ENCODE data around the gene UBE2L5.

UBE2L5 gene

DNA sequence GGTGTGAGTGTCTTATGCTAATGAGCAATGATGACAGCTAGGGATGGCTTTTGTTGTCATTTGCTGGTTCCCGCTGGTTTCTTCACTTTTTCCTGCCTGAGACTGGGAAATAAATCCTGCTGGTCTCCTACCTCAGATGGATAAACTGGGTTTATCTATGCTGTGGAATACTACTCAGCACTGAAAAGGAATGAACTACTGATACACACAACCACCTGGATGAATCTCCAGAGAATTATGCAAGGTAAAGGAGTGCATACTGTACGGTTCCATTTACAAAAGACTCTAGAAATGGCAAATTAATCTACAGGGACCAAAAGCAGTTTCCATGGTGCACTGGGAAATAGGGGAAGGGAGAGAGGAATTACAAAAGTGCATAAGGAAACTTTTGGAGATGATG lies 41.2 kb upstream of the UBE2L5 start:
- H3K79me2 ChIP-seq (ENCODE audit: insufficient read depth, low read length): peaks cover 3% of the 10 kb centered on the region; the same call in 1 of the 2 replicates
- H3K27me3 ChIP-seq (ENCODE audit: insufficient read depth, low read length): no peaks in the 10 kb centered on the region
- H3K9me3 ChIP-seq (ENCODE audit: low read length): no peaks in the 10 kb centered on the region
- no peaks in the 10 kb centered on the region for H3K36me3 ChIP-seq (ENCODE audit: insufficient read depth, low read length)
- H3F3A ChIP-seq (ENCODE audit: insufficient read depth, low read length): no peaks in the 10 kb centered on the region
- H3K4me3 ChIP-seq (ENCODE audit: low read depth, low read length, poor library complexity, severe bottlenecking): no peak overlapping the region
- H3K4me1 ChIP-seq (ENCODE audit: insufficient read depth, low read length, severe bottlenecking): peaks cover 21% of the 10 kb centered on the region
- no peak overlapping the region for H3K4me2 ChIP-seq (ENCODE audit: low read length)
- no peak for TF ChIP-seq EZH2 (IDR thresholded peaks at IDR 0.05; ENCODE audit: borderline replicate concordance, low read length)
- TF ChIP-seq, protein P1, sequence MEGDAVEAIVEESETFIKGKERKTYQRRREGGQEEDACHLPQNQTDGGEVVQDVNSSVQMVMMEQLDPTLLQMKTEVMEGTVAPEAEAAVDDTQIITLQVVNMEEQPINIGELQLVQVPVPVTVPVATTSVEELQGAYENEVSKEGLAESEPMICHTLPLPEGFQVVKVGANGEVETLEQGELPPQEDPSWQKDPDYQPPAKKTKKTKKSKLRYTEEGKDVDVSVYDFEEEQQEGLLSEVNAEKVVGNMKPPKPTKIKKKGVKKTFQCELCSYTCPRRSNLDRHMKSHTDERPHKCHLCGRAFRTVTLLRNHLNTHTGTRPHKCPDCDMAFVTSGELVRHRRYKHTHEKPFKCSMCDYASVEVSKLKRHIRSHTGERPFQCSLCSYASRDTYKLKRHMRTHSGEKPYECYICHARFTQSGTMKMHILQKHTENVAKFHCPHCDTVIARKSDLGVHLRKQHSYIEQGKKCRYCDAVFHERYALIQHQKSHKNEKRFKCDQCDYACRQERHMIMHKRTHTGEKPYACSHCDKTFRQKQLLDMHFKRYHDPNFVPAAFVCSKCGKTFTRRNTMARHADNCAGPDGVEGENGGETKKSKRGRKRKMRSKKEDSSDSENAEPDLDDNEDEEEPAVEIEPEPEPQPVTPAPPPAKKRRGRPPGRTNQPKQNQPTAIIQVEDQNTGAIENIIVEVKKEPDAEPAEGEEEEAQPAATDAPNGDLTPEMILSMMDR (IDR thresholded peaks at IDR 0.05; ENCODE audit: low read length): no peak
- no peak overlapping the region for H3K9ac ChIP-seq (ENCODE audit: low read length)
- H3K9me2 ChIP-seq (ENCODE audit: low read depth, low read length): no peaks in the 10 kb centered on the region
- no peak overlapping the region for H2AFZ ChIP-seq (ENCODE audit: low read length)
- no peak overlapping the region for H3K27ac ChIP-seq (ENCODE audit: low read depth, low read length, poor library complexity, severe bottlenecking)
- H4K20me1 ChIP-seq (ENCODE audit: insufficient read depth, low read length): no peaks in the 10 kb centered on the region

DNA sequence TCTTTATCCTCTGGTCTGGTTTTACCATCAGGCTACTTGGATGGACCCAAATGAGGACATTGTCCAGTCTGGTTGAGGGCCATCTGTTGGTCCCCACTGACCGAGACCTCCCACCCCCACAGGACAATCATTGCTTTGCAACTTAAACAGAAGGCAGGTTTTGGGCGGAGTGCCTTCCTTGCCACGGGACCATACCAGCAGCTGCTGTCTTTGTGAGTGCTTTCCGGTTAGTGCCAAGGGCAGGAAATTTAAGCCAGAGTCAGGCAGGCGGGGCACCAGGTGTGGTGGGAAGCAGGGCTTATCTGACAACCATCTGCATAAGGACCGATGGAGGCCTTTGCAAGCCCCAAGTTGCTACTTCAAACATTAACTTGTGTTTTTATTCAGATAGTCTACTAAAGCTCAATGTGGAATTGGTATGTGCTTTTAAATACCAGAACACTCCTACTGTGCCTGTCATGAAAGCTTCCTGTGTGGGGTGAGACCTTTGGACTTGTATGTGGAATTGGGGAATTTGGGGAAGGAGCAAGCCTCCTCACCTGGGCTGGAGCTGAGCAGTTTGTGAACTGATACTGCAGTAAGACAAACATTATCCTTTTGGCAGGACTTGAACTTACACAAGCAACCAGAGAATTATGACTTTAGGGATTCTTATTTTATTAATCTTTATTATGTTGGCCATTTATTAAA lies 39.3 kb upstream of the UBE2L5 start:
- Histone ChIP-seq H3K4me2 (ENCODE audit: low read length) (no peak overlapping the region), H4K20me1 (ENCODE audit: insufficient read depth, low read length) (no peaks in the 10 kb centered on the region), H3K27ac (ENCODE audit: low read depth, low read length, poor library complexity, severe bottlenecking) (no peak overlapping the region), H2AFZ (ENCODE audit: low read length) (no peak overlapping the region), H3K9me2 (ENCODE audit: low read depth, low read length) (no peaks in the 10 kb centered on the region), H3K4me3 (ENCODE audit: low read depth, low read length, poor library complexity, severe bottlenecking) (no peak overlapping the region), H3K27me3 (ENCODE audit: insufficient read depth, low read length) (no peaks in the 10 kb centered on the region), H3K36me3 (ENCODE audit: insufficient read depth, low read length) (no peaks in the 10 kb centered on the region), H3K9ac (ENCODE audit: low read length) (no peak overlapping the region), H3F3A (ENCODE audit: insufficient read depth, low read length) (no peaks in the 10 kb centered on the region), H3K4me1 (ENCODE audit: insufficient read depth, low read length, severe bottlenecking) (peaks cover 3% of the 10 kb centered on the region), H3K79me2 (ENCODE audit: insufficient read depth, low read length) (no peaks in the 10 kb centered on the region), H3K9me3 (ENCODE audit: low read length) (no peaks in the 10 kb centered on the region)
- TF ChIP-seq, protein P1 (IDR thresholded peaks at IDR 0.05; ENCODE audit: low read length): no peak
- no peak for TF ChIP-seq EZH2 (IDR thresholded peaks at IDR 0.05; ENCODE audit: borderline replicate concordance, low read length)

DNA sequence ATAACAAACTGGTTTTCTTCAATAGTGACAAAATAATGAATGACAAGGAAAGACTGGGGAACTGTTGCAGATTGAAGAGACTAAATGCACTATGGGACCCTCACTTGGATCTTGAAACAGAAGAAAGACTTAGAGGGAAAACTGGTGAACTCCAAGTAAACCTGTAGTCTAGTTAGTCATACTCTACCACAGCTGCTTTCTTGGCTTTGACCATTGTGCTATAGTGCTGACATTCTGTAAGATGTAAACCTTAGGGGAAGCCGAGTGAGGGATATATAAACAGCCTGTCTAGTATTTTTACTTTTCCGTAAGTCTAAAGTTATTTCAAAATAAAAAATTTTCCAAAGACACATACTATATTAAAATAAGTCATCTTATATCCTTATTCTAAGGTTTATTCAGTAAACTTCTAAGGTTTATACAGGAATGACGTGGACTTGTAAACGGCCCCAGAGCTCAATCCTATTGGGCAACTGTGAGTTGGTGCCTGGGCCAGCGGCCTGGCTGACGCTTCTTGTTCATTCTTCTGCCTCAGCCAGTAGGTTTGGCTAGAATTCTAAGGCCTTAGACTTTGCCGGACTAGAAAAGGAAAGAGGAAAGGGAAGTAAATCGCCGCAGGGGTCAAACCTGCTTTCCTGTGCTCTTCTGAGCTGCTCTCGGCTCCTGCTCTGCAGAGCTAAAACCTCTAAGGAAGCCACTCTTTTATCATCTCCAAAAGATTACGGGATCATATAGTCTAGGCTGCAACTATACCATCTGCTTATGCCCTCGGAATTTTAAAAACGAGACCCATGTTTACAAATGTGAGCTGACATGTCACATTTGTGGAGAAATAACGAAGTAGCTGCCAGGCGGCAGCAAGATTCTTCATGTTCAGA lies 33.6 kb upstream of the UBE2L5 start:
- Histone ChIP-seq H3K4me2 (ENCODE audit: low read length) (peak overlapping the region; percentile 30), H3K9ac (ENCODE audit: low read length) (peak overlapping the region; percentile 28; the same call in 1 of the 2 replicates), H3K27me3 (ENCODE audit: insufficient read depth, low read length) (no peaks in the 10 kb centered on the region), H3K36me3 (ENCODE audit: insufficient read depth, low read length) (no peaks in the 10 kb centered on the region), H3K9me2 (ENCODE audit: low read depth, low read length) (no peaks in the 10 kb centered on the region), H2AFZ (ENCODE audit: low read length) (peak overlapping the region; percentile 70; the same call in 1 of the 2 replicates), H4K20me1 (ENCODE audit: insufficient read depth, low read length) (no peaks in the 10 kb centered on the region), H3K4me1 (ENCODE audit: insufficient read depth, low read length, severe bottlenecking) (peaks cover 35% of the 10 kb centered on the region), H3K27ac (ENCODE audit: low read depth, low read length, poor library complexity, severe bottlenecking) (peak overlapping the region; percentile 56), H3F3A (ENCODE audit: insufficient read depth, low read length) (no peaks in the 10 kb centered on the region), H3K79me2 (ENCODE audit: insufficient read depth, low read length) (no peaks in the 10 kb centered on the region), H3K9me3 (ENCODE audit: low read length) (no peaks in the 10 kb centered on the region), H3K4me3 (ENCODE audit: low read depth, low read length, poor library complexity, severe bottlenecking) (no peak overlapping the region)
- TF ChIP-seq EZH2 (IDR thresholded peaks at IDR 0.05; ENCODE audit: borderline replicate concordance, low read length): no peak

All from OCI-LY1 (cell line).